ENCODE results near the gene OSM. TPM values are rescaled to one million over a fixed set of nuclear protein-coding genes. Genes with fewer than 3 reads are reported as not detected.
A peak's percentile ranks its signal among the peaks of the same experiment; 100 is the strongest.

OSM gene
- total RNA-seq = not detected

GRCh38 chr22:30266445-30267381, at the start of gene OSM:
Gene OSM, minus strand, starts transcription at chr22:30266851. Its CDS starts 52 bp downstream, at chr22:30266799.
- TF ChIP-seq POLR2A (IDR thresholded peaks at IDR 0.05) = no peak
- no peak for TF ChIP-seq CTCF (IDR thresholded peaks at IDR 0.05)
- no peaks in the 10 kb centered on the region for H3K27me3 ChIP-seq
- H3K27ac ChIP-seq = peak within 1 kb of the TSS; percentile 68 to 83 (median 80)
- H3K4me3 ChIP-seq = peak within 1 kb of the TSS; percentile 32 to 52 (median 44)
- peak in 2 of 3 donors; percentile 82 to 88 for DNase-seq
- no peaks in the 10 kb centered on the region for H3K9me3 ChIP-seq
- peaks cover 0 to 14% (median 0%) of the 10 kb centered on the region in 4 donors for H3K4me1 ChIP-seq
- no peaks in the 10 kb centered on the region for H3K36me3 ChIP-seq

- peaks cover 9 to 47% (median 36%) of the 10 kb centered on the region in 4 donors for H3K4me1 ChIP-seq
- DNase-seq = no peak
- TF ChIP-seq CTCF (IDR thresholded peaks at IDR 0.05) (no peak), POLR2A (IDR thresholded peaks at IDR 0.05) (no peak)
- H3K9me3 ChIP-seq = no peaks in the 10 kb centered on the region
- H3K27ac ChIP-seq = no peak overlapping the region
- no peaks in the 10 kb centered on the region for H3K36me3 ChIP-seq
- H3K4me3 ChIP-seq = no peak overlapping the region
- H3K27me3 ChIP-seq = no peaks in the 10 kb centered on the region
Observed at GRCh38 chr22:30315962-30316576, 49.4 kb upstream of the OSM start.

GRCh38 chr22:30314915-30315314, 48.3 kb upstream of the OSM start:
- Histone ChIP-seq H3K4me1 (peaks cover 10 to 58% (median 42%) of the 10 kb centered on the region in 4 donors), H3K9me3 (no peaks in the 10 kb centered on the region), H3K4me3 (no peak overlapping the region), H3K36me3 (no peaks in the 10 kb centered on the region), H3K27ac (peak overlapping the region in 1 of 4 donors; percentile 51), H3K27me3 (no peaks in the 10 kb centered on the region)
- TF ChIP-seq CTCF (IDR thresholded peaks at IDR 0.05) (no peak), POLR2A (IDR thresholded peaks at IDR 0.05) (no peak)
- DNase-seq = no peak

- no peaks in the 10 kb centered on the region for H3K36me3 ChIP-seq
- peaks cover 10 to 70% (median 53%) of the 10 kb centered on the region in 4 donors for H3K4me1 ChIP-seq
- no peaks in the 10 kb centered on the region for H3K27me3 ChIP-seq
- H3K4me3 ChIP-seq = no peak overlapping the region
- H3K27ac ChIP-seq = peak overlapping the region in 3 of 4 donors; percentile 20 to 51 (median 29)
- no peak for DNase-seq
- no peaks in the 10 kb centered on the region for H3K9me3 ChIP-seq
- TF ChIP-seq POLR2A (IDR thresholded peaks at IDR 0.05) (no peak), CTCF (IDR thresholded peaks at IDR 0.05) (no peak)
Observed at GRCh38 chr22:30313527-30314363, 47.1 kb upstream of the OSM start.

- TF ChIP-seq POLR2A (IDR thresholded peaks at IDR 0.05) = no peak
- TF ChIP-seq CTCF (IDR thresholded peaks at IDR 0.05) = no peak
- Histone ChIP-seq H3K9me3 (no peaks in the 10 kb centered on the region), H3K27ac (peak overlapping the region; percentile 59 to 89 (median 87)), H3K27me3 (no peaks in the 10 kb centered on the region), H3K36me3 (no peaks in the 10 kb centered on the region), H3K4me3 (no peak overlapping the region), H3K4me1 (peaks cover 10 to 87% (median 70%) of the 10 kb centered on the region in 4 donors)
- no peak for DNase-seq
Observed at GRCh38 chr22:30312053-30312452, 45.4 kb upstream of the OSM start.
